Psoas muscle (tissue), 8 donors: ENCODE measurements around the gene TBCD. TPM values are rescaled to one million over a fixed set of nuclear protein-coding genes. Genes with fewer than 3 reads are reported as not detected.
"Not testable (repeated sequence)": the region's sequence is repeated elsewhere in the genome, so short reads cannot be mapped to it uniquely, and the experiment has no call there.

Experiments
- ATAC-seq, 4 donors: fragments of 200-7000 bp; cut with Tn5 transposase; one replicate each; pipeline ENCODE4 v1.9.1; 2020; ENCODE audit warnings: moderate library complexity in 3 of 4, mild to moderate bottlenecking in 2 of 4
- DNase-seq, 2 donors: peaks; one replicate each; pipeline ENCODE4 v3.0.0-alpha.2; 2020
- H3K27ac ChIP-seq: fragments of 200-600 bp; one replicate; pipeline ENCODE4 v1.8.0; 2022
- H3K27me3 ChIP-seq, 3 donors: fragments of 200-600 bp in 1 of 3; one replicate each; pipeline versions ENCODE4 v1.6.1 to v1.8.0; 2013 to 2022; ENCODE audit warnings: low read length in 2 of 3, mild to moderate bottlenecking in 2 of 3, moderate library complexity in 1 of 3; ENCODE audit not compliant: insufficient read depth in 3 of 3
- H3K36me3 ChIP-seq, 2 donors: fragments of 200-600 bp in 1 of 2; one replicate each; pipeline versions ENCODE4 v1.6.1 to v1.8.0; 2013 to 2022; ENCODE audit warnings: low read depth in 1 of 2, mild to moderate bottlenecking in 1 of 2, moderate library complexity in 1 of 2; ENCODE audit not compliant: insufficient read depth in 1 of 2
- H3K4me1 ChIP-seq: fragments of 200-600 bp; one replicate; pipeline ENCODE4 v1.8.0; 2022
- H3K4me3 ChIP-seq: fragments of 200-600 bp; one replicate; pipeline ENCODE4 v1.8.0; 2022; ENCODE audit warnings: mild to moderate bottlenecking
- H3K9me3 ChIP-seq: fragments of 200-600 bp; one replicate; pipeline ENCODE4 v1.8.0; 2022
- CTCF ChIP-seq: fragments of 200-600 bp; IDR thresholded peaks from one replicate; pipeline ENCODE4 v1.8.0; 2022; ENCODE audit warnings: antibody characterized with exemption
- WGBS, 3 donors: extraction: QIAGEN DNeasy Blood & Tissue Kit; methylation state at CpG; one replicate each; pipeline versions ENCODE4 v1.1.6 to v1.1.7; 2013; 5-methylcytosine and 5-hydroxymethylcytosine counted together
- intact Hi-C, 2 donors: fragments of 100-400 bp; cut with DNase I; formaldehyde crosslinking; loops; one replicate each; pipeline versions ENCODE4 v1.11.0 to v1.14.2; 2022
- polyA plus RNA-seq, 3 donors: library from polyadenylated mRNA; stranded (reverse); fragments of 200-250 nt; gene quantifications; one replicate each; pipeline ENCODE4 v1.2.3, GENCODE V29; 2013
- total RNA-seq, 4 donors: library from RNA; stranded (reverse); fragmentation: NEBNext Ultra II Directional in 2 of 4; extraction: Animal tissue kit (Norgen Biotek cat#: 25700) in 2 of 4; gene quantifications; one replicate each; pipeline versions ENCODE4 v1.2.1 to v1.2.4, GENCODE V29; 2021 to 2023
- donor health status: healthy with polysubstance abuse.
- donor health status: DM: no; HTN: no; CAD: no; lungs with moderate emphysema.
- donor health status: Bipolar disorder and iron deficiency.
- donor health status: healthy.
- donor health status: DM: yes; HTN: yes; CAD: no.
- donor health status: DM: no; HTN: no; CAD: no.
- donor health status: DM: no; HTN: no; CAD: no.
- donor health status: DM: yes; HTN: yes; CAD: no.

Gene TBCD
- total and polyA plus RNA-seq, 7 donors = 28.2 to 65.0 (median 36.5) TPM

GRCh38 chr17:82981141-82981730 is 229.4 kb downstream of the TBCD start:
- Histone ChIP-seq H3K27me3 (no peaks in the 10 kb centered on the region), H3K4me3 (no peak overlapping the region), H3K36me3 (no peaks in the 10 kb centered on the region), H3K4me1 (no peaks in the 10 kb centered on the region), H3K27ac (no peak overlapping the region), H3K9me3 (no peaks in the 10 kb centered on the region)
- DNase-seq = no peak
- no peak for TF ChIP-seq CTCF
- no peak for ATAC-seq
- intact Hi-C loops = no loop called here
- 85 to 94% (median 91%) methylated on average over 15 of the region's 15 CpGs for WGBS, 3 donors

GRCh38 chr17:82983510-82984248 is 231.8 kb downstream of the TBCD start:
- H3K4me1 ChIP-seq = no peaks in the 10 kb centered on the region
- intact Hi-C loops = no loop called here
- no peaks in the 10 kb centered on the region for H3K27me3 ChIP-seq
- no peak overlapping the region for H3K4me3 ChIP-seq
- 93 to 95% (median 94%) methylated on average over 27 of the region's 27 CpGs for WGBS, 3 donors
- no peak for ATAC-seq
- H3K9me3 ChIP-seq = no peaks in the 10 kb centered on the region
- TF ChIP-seq CTCF = no peak
- no peaks in the 10 kb centered on the region for H3K36me3 ChIP-seq
- H3K27ac ChIP-seq = no peak overlapping the region
- no peak for DNase-seq

- H3K4me1 ChIP-seq, ATAC-seq, DNase-seq, H3K36me3 ChIP-seq, H3K27ac ChIP-seq, H3K27me3 ChIP-seq, H3K9me3 ChIP-seq, H3K4me3 ChIP-seq, intact Hi-C loops: not testable (repeated sequence)
- 80 to 92% (median 84%) methylated on average over 12 of the region's 12 CpGs for WGBS, 3 donors
Observed at GRCh38 chr17:82984249-82984617, 232.4 kb downstream of the TBCD start.

- intact Hi-C loops = no loop called here
- no peaks in the 10 kb centered on the region for H3K9me3 ChIP-seq
- no peaks in the 10 kb centered on the region for H3K4me1 ChIP-seq
- no peak overlapping the region for H3K4me3 ChIP-seq
- DNase-seq (no peak), ATAC-seq (no peak)
- no peak for TF ChIP-seq CTCF
- WGBS, 3 donors = 92 to 96% (median 93%) methylated on average over 13 to 15 of the region's 15 CpGs
- no peak overlapping the region for H3K27ac ChIP-seq
- no peaks in the 10 kb centered on the region for H3K36me3 ChIP-seq
- H3K27me3 ChIP-seq = no peaks in the 10 kb centered on the region
Observed at GRCh38 chr17:82984751-82985427, 233.0 kb downstream of the TBCD start.

GRCh38 chr17:82985428-82985805 is 233.6 kb downstream of the TBCD start:
- H3K4me3 ChIP-seq = no peak overlapping the region
- H3K36me3 ChIP-seq = no peaks in the 10 kb centered on the region
- intact Hi-C loops = no loop called here
- DNase-seq = no peak
- no peak for TF ChIP-seq CTCF
- WGBS, 3 donors = 93 to 94% (median 94%) methylated on average over 11 of the region's 11 CpGs
- no peaks in the 10 kb centered on the region for H3K9me3 ChIP-seq
- H3K4me1 ChIP-seq = no peaks in the 10 kb centered on the region
- no peaks in the 10 kb centered on the region for H3K27me3 ChIP-seq
- ATAC-seq = no peak
- H3K27ac ChIP-seq = no peak overlapping the region
